Keratinocyte (primary cell): ENCODE data around the gene MTHFD1L. TPM values are rescaled to one million over a fixed set of nuclear protein-coding genes. Genes with fewer than 3 reads are reported as not detected.

Source experiments
- DNase-seq: peaks from one replicate; pipeline ENCODE4 v3.0.0-alpha.2; 2011; ENCODE audit warnings: low read depth, missing footprints, low spot score
- FAIRE-seq: peaks from 2 replicates; lab custom pipeline; 2011; peaks lifted over from hg19 to GRCh38; lab: Jason Lieb, UNC
- H2AFZ ChIP-seq: 2 replicates; pipeline ENCODE4 v1.6.0; 2012; ENCODE audit warnings: low read length, control low read depth, inconsistent platforms; ENCODE audit not compliant: control insufficient read depth
- H3K27ac ChIP-seq: 2 replicates; pipeline ENCODE4 v1.5.1; 2011; ENCODE audit warnings: low read length; ENCODE audit not compliant: control insufficient read depth, insufficient read depth
- H3K27me3 ChIP-seq: 3 replicates; pipeline ENCODE4 v1.6.0; 2011; ENCODE audit warnings: low read length; ENCODE audit not compliant: control insufficient read depth, insufficient read depth; ENCODE audit errors: extremely low read depth
- H3K36me3 ChIP-seq, 2 experiments: 2 replicates in 1 of 2; 3 replicates in 1 of 2; pipeline ENCODE4 v1.5.1; 2011; ENCODE audit warnings: low read length in 2 of 2, mild to moderate bottlenecking in 1 of 2; ENCODE audit not compliant: control insufficient read depth in 2 of 2, insufficient read depth in 2 of 2; ENCODE audit errors: extremely low read depth in 1 of 2
- H3K4me1 ChIP-seq: 3 replicates; pipeline ENCODE4 v1.5.1; 2011; ENCODE audit warnings: low read length; ENCODE audit not compliant: control insufficient read depth, insufficient read depth; ENCODE audit errors: extremely low read depth
- H3K4me2 ChIP-seq: 3 replicates; pipeline ENCODE4 v1.6.0; 2011; ENCODE audit warnings: low read depth, low read length; ENCODE audit not compliant: control insufficient read depth, insufficient read depth; ENCODE audit errors: extremely low read depth
- H3K4me3 ChIP-seq, 3 experiments: fragments of 200-600 bp in 1 of 3; sonication (generic) in 1 of 3; 2 replicates in 2 of 3; 3 replicates in 1 of 3; pipeline ENCODE4 v1.5.1; 2011 to 2016; ENCODE audit warnings: low read length in 3 of 3, mild to moderate bottlenecking in 3 of 3, control low read depth in 2 of 3, inconsistent platforms in 1 of 3, low read depth in 1 of 3, mixed read lengths in 1 of 3, mixed run types in 1 of 3, moderate library complexity in 1 of 3; ENCODE audit not compliant: control insufficient read depth in 2 of 3, insufficient read depth in 2 of 3; ENCODE audit errors: extremely low read depth in 1 of 3
- H3K79me2 ChIP-seq: 2 replicates; pipeline ENCODE4 v1.6.0; 2012; ENCODE audit warnings: low read length; ENCODE audit not compliant: control insufficient read depth, insufficient read depth
- H3K9ac ChIP-seq: 3 replicates; pipeline ENCODE4 v1.6.0; 2011; ENCODE audit warnings: low read length; ENCODE audit not compliant: control insufficient read depth, insufficient read depth; ENCODE audit errors: extremely low read depth
- H3K9me1 ChIP-seq: 3 replicates; pipeline ENCODE4 v1.6.0; 2011; ENCODE audit warnings: low read length; ENCODE audit not compliant: control insufficient read depth, insufficient read depth; ENCODE audit errors: extremely low read depth
- H3K9me3 ChIP-seq: 2 replicates; pipeline ENCODE4 v1.5.1; 2012; ENCODE audit warnings: low read depth, low read length; ENCODE audit not compliant: control insufficient read depth
- H4K20me1 ChIP-seq: 3 replicates; pipeline ENCODE4 v1.6.0; 2011; ENCODE audit warnings: low read length; ENCODE audit not compliant: control insufficient read depth, insufficient read depth; ENCODE audit errors: extremely low read depth
- CTCF ChIP-seq, 3 experiments: IDR thresholded peaks in 1 of 3; conservative IDR thresholded peaks in 1 of 3; optimal IDR thresholded peaks in 1 of 3; 2 replicates in 2 of 3; 3 replicates in 1 of 3; pipeline versions ENCODE3 to v1.5.1; 2011; ENCODE audit warnings: low read length in 3 of 3, mild to moderate bottlenecking in 3 of 3, moderate library complexity in 2 of 3, control low read depth in 1 of 3, inconsistent platforms in 1 of 3; ENCODE audit not compliant: insufficient read depth in 2 of 3; ENCODE audit errors: extremely low read depth in 1 of 3
- EZH2 ChIP-seq: IDR thresholded peaks from one replicate; pipeline ENCODE4 v1.6.1; 2012; ENCODE audit warnings: inconsistent platforms, mild to moderate bottlenecking, low read length, moderate library complexity
- dilution Hi-C: fragments of 300-500 bp; cut with MboI; formaldehyde crosslinking; loops from one replicate; pipeline ENCODE4 v1.7.0; 2020; ENCODE audit warnings: low sequenced_read_pairs; ENCODE audit not compliant: extremely low pct_ligation_motif_present
- polyA plus RNA-seq, 5 experiments: library from polyadenylated mRNA; depleted of rRNA in 3 of 5; stranded (reverse) in 3 of 5; stranded (forward) in 1 of 5; unstranded in 1 of 5; fragments of >200 nt; gene quantifications; 1 replicate in 1 of 5; 2 replicates in 3 of 5; 3 replicates in 1 of 5; pipeline versions ENCODE4 v1.2.1 to v1.2.3, GENCODE V29; 2011 to 2012; ENCODE audit warnings: missing spikeins in 2 of 5, low read depth in 1 of 5, low replicate concordance in 1 of 5

MTHFD1L gene
- polyA plus RNA-seq, 1 donor (not counting 4 experiments of a cell fraction or from before 2014, with no cell fraction given) = 38.0 TPM

GRCh38 chr6:150830439-150831165 is 34.9 kb upstream of the MTHFD1L start:
- TF ChIP-seq CTCF (optimal IDR thresholded peaks at IDR 0.05 in 1 of 3, IDR thresholded peaks at IDR 0.05 in 1 of 3, conservative IDR thresholded peaks at IDR 0.05 in 1 of 3; ENCODE audit: extremely low read depth in 1 of 3, insufficient read depth in 2 of 3, low read length in 3 of 3) (no peak), EZH2 (no peak)
- no peak overlapping the region for H3K4me3 ChIP-seq
- no peaks in the 10 kb centered on the region for H3K27me3 ChIP-seq
- no peak overlapping the region for H3K27ac ChIP-seq
- no peak overlapping the region for H2AFZ ChIP-seq
- dilution Hi-C loops = no loop called here
- H3K4me2 ChIP-seq = no peak overlapping the region
- H3K79me2 ChIP-seq = no peaks in the 10 kb centered on the region
- DNase-seq = no peak
- H3K9me3 ChIP-seq = no peaks in the 10 kb centered on the region
- H3K9ac ChIP-seq = no peak overlapping the region
- no peaks in the 10 kb centered on the region for H3K9me1 ChIP-seq
- H4K20me1 ChIP-seq = no peaks in the 10 kb centered on the region
- peaks cover 0 to 4% of the 10 kb centered on the region in 2 experiments for H3K36me3 ChIP-seq
- no peak for FAIRE-seq
- no peaks in the 10 kb centered on the region for H3K4me1 ChIP-seq

GRCh38 chr6:150831577-150831976 is 33.9 kb upstream of the MTHFD1L start:
- Histone ChIP-seq H3K9me1 (no peaks in the 10 kb centered on the region), H3K9ac (no peak overlapping the region), H2AFZ (no peak overlapping the region), H3K4me2 (no peak overlapping the region), H3K36me3 (peaks cover 0 to 4% of the 10 kb centered on the region in 2 experiments), H3K27me3 (no peaks in the 10 kb centered on the region), H3K27ac (no peak overlapping the region), H4K20me1 (no peaks in the 10 kb centered on the region), H3K79me2 (no peaks in the 10 kb centered on the region), H3K4me3 (no peak overlapping the region), H3K9me3 (no peaks in the 10 kb centered on the region), H3K4me1 (no peaks in the 10 kb centered on the region)
- no peak for DNase-seq
- no peak for TF ChIP-seq EZH2
- no peak for TF ChIP-seq CTCF (optimal IDR thresholded peaks at IDR 0.05 in 1 of 3, IDR thresholded peaks at IDR 0.05 in 1 of 3, conservative IDR thresholded peaks at IDR 0.05 in 1 of 3; ENCODE audit: extremely low read depth in 1 of 3, insufficient read depth in 2 of 3, low read length in 3 of 3)
- dilution Hi-C loops = no loop called here
- FAIRE-seq = no peak
